Stimulated activated CD4-positive, alpha-beta T cell treated with anti-CD3 and anti-CD28 coated beads, Interleukin-1b, Interleukin-23, amount 100 ng/mL, for 48 hours (primary cell): ENCODE data around the gene COQ8B.
"Not testable (repeated sequence)": the region's sequence is repeated elsewhere in the genome, so short reads cannot be mapped to it uniquely, and the experiment has no call there.

ENCODE experiments used
- DNase-seq: peaks from one replicate; pipeline ENCODE4 v3.0.0-alpha.2; 2020

COQ8B gene

DNA sequence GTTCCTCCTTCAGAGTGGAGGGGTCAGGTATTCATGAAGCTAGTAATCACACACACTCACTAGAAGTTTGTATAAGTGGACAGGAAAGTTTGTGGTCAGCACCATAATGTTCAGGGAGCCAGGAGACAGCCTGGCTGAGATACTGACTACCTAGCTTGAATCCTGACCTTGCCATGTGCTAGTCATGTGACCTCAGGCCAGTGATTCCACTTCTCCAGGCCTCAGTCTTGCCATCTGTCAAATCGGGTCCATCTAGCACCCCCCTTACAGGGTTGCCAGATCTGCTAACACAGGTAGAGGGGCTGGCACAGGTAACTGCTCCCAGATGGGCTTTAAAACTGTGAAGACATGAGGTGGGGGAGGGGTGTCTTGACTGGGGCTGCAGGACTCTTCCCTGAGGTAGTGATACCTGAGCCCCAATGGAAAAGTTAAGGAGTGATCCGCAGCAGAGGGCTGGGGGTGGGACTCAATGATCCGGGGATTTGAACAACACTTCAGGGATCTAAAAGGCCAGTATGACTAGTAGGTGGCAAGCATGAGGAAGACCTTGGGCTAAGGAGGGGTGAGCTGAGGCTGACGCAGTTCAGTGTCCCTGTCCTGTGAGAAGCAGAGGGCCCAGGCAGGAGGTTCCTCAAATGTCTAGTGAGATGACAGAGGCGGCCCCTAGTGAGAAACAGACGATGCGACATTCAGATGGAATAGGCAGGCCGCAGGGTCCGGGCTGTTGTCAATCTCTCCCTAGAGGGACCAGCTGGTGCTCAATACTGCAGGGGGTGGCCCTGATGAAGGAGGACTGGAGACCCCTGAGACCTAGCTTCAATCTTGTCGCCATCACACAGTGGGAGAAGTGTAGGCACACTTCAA is 25.1 kb upstream of the COQ8B start:
- no peak for DNase-seq

DNA sequence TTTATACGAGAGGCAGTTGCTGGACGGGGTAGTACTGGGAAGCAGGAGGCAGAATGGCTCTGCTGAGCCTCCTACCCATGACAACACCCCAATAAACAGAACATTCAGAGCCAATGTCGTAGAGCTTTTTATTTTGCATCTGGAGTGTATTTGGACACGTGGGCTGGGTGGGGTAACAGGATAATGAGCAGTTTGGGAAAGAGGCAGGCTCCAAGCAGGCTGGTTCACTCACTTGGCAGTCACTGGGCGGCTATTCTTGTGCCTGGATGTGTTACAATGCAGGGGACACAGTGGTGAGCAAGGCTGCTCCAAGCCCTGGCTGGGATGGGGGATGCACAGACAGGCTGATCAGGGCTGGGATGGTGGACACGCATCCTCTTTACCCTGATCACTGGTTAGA is 24.1 kb upstream of the COQ8B start:
- DNase-seq: no peak

DNA sequence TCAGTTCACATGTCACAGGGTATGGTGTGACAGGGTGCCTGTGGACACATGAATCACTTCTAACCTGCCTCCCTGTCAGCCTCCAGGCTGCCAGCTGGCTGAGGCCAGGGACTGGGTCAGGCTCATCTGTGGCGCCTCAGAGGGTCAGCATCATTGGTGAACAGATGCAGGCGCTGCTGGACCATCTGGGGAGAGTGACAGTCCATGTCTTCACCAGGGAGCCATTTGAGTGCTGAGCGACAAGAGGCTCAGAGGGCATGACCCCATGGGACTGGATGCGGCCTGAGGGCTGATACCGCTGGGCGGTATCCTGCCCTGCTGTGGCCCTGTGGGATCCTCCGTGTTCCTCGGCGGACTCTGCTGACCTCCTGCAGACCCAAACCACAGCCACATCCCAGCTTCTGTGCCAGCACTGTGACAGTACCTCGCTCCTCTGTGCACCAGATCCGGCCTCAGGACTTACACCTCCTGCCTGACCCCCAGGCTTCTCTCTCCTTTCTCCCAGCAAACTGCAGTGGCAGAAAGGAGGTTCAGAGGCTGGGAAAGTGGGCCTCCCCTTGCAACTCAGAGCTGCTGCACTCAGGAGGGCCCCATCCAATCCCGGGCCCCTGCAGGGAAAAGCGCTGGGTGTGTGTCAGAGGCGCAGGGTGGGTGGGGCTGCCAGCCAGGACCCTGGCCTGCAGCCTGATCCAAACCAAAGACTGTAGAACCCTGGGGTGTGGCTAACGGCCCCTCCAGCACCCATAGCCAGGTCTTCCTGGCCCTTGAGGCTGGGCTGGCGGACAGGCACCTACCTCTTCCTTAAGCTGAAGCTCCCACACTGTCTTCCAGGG is 23.4 kb upstream of the COQ8B start:
- no peak for DNase-seq

DNA sequence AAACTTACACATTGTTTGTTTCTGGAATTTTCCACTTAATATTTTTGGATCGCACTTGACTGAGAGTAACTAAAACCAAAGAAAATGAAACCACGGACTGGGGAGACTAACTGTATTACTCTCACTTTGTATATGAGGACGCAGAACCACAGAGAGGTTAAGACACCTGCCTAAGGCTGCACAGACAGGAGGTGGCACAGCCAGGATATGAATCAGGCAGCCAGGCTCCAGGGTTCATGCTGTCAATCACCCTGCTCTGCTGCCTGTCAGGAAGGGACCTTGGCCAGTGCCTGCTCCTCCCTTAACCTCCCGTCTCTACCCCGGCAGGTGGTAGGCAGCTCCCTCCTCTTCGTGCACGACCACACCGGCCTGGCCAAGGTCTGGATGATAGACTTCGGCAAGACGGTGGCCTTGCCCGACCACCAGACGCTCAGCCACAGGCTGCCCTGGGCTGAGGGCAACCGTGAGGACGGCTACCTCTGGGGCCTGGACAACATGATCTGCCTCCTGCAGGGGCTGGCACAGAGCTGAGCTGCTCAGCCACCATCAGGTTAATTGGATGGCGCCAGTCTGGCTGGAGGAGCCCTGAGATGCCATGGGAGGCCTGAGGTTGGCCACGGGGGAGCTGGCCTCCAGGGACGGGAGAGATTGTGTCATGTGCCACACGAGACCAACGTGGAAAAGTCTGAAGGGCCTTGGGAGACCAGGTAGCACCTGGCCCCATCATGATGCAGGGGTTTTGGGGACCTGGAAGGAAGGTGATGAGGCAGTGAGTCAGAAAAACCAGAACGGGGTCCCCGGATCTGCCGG is 22.5 kb upstream of the COQ8B start:
- DNase-seq: no peak

DNA sequence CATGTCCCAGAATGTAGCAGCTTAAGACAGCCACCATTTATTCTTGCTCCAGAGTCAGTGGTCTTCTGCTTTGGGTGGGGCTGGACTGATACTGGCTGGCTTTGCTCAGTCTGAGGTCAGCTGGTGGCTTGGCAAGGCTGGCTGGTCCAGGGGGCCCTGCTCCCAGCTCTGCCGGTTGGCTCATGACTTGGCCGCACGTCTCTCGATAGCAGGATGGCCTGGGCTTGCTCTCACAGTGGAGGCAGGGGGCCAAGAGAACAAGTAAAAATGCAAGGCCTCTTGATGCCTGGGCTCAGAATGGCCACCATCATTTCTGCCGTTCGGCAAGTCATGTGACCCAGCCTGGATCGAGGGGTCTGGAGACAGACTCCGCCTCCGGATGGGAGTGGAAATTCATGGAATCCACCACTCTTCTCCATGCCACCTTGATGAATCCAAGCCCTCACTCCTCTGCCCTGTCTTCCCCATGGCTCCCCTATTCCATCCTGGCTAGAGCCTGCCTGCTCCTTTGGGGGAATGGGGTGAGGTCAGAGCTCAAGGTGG is 20.5 kb upstream of the COQ8B start:
- DNase-seq: no peak

DNA sequence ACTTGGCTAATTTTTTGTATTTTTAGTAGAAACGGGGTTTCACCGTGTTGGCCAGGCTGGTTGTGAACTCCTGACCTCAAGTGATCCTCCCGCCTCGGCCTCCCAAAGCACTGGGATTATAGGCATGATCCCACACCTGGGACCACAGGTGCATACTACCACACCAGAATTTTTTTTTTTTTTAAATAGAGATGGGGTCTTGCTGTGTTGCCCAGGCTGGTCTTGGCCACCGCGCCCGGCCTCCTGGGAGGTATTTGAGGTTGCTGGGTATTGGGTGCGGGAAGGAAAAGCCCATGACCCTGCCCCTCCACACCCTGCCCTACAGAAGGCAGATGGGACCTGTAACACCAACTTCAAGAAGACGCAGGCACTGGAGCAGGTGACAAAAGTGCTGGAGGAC is 20.0 kb upstream of the COQ8B start:
- DNase-seq: no peak

DNA sequence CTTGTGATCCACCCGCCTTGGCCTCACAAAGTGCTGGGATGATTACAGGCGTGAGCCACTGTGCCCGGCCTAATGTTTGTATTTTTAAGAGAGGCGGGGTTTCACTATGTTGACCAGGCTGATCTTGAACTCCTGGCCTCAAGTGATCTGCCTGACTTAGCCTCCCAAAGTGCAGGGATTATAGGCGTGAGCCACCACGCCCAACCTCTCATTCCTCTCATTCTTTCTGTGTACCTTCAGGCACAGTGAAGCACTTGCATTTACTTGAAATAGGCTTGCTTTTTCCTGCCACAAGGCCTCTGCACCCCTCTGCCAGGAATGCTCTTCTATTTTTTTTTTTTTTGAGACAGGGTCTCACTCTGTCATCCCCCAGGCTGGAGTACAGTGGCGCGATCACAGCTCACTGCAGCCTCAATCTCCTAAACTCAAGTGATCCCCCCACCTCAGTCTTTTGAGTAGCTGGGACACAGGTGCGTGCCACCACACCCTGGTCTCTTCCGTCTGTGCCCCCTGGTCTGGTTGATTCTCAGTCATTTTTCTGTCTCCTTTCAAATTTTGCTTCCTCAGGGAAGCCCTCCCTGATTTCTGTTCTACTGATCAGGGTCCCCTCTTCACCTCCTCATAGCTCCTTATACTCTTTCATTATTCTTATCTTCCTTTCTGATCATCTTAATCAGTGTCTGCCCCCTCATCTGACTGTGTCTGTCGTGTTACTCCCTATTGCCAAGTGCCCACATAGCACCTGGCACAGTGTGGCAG is 18.5 kb upstream of the COQ8B start:
- no peak for DNase-seq

DNA sequence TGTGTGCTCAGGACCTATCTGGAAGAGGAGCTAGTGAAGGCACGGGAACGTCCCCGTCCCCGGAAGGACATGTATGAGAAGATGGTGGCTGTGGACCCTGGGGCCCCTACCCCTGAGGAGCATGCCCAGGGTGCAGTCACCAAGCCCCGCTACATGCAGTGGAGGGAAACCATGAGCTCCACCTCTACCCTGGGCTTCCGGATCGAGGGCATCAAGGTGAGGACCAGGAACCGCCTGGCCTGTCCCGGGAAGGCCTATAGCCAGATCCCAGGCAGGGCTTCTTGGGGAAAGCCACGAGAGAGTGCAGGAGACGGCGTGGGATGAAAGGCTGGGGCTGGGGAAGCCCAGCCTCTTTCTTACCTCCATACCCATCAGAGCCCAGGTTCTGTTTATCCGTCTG is 16.5 kb upstream of the COQ8B start:
- DNase-seq: no peak

DNA sequence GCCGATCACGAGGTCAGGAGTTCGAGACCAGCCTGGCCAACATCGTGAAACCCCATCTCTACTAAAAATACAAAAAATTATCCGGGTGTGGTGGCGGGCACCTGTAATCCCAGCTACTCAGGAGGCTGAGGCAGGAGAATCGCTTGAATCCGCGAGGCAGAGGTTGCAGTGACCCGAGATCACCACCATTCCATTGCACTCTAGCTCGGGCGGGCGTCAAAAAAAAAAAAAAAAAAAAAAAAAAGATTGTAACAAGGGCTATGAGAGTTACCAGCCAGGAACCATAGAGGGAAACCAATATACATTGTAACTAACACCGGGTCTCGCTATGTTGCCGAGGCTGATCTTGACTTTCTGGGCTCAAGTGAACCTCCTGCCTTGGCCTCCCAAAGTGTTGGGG is 15.6 kb upstream of the COQ8B start:
- not testable (repeated sequence) for DNase-seq

DNA sequence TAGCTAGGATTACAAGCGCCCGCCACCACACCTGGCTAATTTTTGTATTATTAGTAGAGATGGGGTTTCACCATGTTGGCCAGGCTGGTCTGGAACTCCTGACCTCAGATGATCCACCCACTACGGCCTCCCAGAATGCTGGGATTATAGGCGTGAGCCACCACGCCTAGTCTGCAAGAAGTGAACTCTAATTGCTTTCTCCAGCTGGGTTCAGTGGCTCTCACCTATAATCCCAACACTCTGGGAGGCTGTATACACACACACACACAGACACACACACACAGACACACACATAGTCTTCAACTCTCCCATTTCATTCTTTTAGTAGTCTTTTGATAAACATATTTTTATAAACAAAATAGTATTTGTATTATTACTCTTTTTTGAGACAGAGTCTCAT is 13.4 kb upstream of the COQ8B start:
- not testable (repeated sequence) for DNase-seq

DNA sequence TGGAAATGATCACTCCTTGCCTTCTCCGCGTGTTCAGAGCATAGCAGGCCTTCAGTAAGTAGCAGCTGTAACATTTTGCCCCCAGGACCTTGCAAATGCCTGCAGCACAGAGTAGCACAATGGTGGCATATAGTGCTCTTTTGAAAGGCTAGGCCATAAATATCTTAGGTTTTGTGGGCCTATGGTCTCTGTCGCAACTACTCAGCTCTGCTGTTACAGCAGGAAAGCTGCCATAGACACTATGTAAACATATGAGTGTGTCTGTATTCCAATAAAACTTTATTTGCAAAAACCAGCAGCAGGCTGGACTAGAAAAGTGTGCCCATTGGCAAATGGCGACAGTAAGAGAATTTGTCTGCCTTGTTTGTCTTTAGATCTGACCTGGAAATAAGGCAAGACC is 9.6 kb upstream of the COQ8B start:
- no peak for DNase-seq

DNA sequence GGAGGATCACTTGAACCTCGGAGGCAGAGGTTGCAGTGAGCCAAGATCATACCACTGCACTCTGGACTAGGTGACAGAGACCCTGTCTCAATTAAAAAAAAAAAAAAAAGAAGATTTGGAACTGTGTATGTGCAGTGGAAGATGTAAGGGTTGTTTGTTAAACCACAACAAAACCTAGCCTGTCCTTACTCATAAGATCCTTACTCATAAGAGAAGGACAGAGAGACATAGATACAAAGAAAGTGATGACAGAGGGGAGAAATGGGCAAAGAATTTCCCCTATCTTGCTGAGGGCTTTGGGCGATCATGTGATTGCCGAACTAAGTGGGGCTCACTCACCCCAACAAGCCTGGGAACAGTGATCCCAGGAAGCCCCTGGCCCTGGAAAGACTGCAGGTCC is 8.2 kb upstream of the COQ8B start:
- DNase-seq: no peak

DNA sequence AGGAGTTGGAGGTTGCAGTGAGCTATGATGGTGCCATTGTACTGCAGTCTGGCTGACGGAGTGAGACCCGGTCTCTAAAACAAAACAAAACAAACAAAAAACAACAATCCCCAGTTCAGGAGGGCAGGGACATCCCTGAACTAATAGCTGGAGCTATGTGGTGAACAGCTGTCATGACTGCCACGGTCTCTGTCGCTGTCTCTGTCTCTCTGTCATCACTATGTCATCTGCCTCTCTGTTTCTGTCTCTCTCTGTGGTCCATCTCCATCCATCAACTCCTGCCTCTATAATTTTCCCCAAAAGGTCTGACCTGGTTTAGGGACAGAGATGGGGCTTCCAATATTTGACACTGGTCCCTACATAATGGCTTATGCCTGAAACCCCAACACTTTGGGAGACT is 7.6 kb upstream of the COQ8B start:
- DNase-seq: peak; percentile 28

DNA sequence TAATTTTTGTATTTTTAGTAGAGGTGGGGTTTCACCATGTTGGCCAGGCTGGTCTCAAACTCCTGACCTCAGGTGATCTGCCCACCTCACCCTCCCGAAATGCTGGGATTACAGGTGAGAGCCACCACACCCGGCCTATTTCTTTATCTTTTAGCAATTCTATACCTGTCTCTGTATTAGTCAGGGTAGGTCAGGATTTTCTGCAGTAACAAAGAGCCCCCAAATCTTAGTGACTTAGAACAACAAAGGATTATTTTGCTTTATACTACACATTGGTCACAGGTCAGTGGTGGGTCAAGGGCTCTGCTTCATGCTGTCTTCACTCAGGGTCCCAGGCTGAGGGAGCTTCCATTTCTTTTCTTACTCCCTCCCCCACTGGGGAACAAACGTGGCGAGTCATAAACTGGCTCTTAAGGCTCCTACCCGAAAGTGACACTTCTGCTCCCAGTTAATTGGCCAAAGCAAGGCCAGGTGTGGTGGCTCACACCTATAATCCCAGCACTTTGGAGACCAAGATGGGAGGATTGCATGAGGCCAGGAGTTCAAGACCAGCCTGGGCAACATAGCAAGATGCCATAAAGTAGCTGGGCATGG is 7.1 kb upstream of the COQ8B start:
- DNase-seq: no peak

DNA sequence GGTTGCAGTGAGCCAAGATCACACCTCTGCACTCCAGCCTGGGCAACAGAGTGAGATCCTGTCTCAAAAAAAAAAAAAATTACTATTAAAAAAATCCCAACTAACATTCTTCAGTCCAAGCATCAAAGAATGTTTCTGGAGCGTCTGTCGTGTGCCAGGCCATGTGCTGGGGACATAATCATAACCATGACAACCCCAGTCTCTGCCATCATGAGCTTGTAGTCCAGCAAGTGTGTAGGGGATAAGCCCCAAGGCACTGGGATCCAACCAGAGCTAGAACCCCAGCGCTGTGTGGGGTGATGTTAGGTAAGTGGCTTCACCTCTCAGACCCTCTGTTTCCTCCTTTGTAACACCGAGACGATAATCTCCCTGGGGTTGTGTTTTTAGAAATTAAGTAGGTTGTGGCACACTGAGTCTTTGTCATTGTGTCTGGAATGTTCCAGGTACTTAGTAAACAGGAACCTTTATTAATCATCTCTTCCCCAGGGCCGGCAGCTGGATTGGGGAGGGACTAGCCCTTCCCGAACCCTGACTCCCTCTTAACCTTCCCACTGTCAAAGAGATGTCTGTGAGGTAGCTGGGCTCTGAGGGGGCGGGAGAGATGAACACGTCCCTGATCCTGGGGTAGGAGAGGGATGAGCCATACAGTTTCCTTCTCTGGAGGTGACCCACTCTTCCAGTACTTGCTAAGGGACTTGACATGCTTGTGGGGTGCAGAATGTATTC is 5.4 kb upstream of the COQ8B start:
- DNase-seq: no peak

DNA sequence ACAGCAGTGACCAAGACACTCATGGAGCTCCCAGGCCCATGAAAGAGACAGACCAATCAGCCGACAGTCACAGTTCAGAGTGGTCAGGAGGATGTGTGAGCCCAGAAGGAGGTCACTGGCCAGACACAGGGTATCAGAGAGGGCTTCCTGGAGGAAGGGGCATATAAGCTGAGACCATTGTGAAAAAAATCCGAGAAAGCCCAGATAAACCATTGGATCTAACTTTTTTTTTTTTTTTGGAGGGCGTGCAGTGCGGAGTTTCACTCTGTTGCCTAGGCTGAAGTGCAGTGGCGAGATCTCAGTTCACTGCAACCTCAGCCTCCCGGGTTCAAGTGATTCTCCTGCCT is 4.4 kb upstream of the COQ8B start:
- no peak for DNase-seq

DNA sequence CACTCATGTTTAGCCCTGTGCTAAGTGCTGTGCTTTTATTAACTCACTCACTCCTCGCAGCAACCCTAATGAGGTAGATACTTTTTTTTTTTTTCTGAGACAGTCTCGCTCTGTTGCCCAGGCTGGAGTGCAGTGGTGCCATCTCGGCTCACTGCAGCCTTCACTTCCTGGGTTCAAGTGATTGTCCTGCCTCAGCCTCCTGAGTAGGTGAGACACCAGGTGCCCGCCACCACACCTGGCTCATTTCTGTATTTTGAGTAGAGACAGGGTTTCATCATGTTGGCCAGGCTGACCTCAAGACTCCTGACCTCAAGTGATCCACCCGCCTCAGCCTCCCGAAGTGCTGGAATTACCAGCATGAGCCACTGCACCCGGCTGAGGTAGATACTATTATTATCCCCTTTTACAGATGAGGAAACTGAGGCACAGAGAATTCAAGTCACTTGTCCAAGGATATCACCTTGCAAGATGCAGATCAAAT is 2.8 kb upstream of the COQ8B start:
- no peak for DNase-seq

DNA sequence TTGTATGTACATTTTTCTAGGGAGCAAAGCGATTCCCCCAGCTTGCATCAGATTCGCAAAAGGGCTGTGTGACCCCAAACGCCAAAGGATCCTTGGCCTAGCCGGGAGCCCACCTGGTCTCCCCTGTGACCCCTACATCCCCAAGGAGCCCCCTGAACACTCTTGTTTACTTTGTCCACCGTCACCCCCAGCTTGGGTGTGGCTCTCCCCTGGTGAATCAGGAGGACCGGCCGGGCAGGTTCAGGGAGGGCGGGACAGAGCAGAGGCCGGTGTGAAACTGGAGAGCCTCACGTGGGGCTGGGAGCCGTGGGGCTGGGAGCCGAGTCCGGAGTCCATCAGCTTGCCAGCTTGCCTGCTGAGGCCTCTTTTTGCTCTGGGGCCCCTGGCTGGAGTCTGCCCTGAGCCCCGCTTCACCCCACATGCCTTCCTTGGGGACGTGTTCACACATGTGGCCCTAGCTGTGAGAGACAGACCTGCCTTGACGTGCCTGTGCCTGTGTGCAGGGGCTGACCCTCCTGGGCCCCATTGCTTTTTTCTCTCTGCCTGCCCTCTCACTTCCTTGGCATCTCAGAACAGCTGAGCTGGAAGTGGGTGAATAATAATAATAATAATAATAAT is 2.2 kb upstream of the COQ8B start:
- DNase-seq: no peak

DNA sequence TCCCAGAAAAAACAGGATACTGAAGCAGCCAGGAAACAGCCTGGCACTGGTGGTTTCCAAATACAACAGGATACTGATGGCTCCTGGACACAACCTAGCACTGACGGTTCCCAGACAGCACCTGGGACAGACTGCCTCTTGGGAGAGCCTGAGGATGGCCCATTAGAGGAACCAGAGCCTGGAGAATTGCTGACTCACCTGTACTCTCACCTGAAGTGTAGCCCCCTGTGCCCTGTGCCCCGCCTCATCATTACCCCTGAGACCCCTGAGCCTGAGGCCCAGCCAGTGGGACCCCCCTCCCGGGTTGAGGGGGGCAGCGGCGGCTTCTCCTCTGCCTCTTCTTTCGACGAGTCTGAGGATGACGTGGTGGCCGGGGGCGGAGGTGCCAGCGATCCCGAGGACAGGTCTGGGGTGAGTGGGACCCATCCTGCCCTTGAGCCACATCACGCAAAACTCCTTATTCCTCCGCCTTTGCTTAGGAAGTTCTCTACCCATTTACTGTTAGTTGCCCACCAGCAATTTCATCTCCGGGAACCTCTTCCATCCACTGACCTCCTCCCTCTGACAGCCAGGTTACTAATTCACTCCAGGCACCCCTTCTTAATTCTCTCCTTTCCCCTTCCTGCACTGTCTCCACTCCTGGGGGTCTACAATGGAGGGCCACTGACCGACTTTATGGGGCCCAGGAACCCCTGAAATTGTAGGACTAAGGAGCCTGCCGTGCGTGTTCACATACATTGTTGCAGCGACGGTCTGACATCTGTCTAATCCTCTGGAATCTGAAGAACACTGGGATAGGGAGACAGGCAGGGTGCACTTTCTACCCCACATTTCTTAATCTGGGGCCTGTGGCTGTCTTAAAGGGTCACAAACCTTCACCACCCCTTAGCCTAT is 1.4 kb upstream of the COQ8B start:
- DNase-seq: no peak
